Measurements from ENCODE around the gene EP300. TPM values are rescaled to one million over a fixed set of nuclear protein-coding genes. Genes with fewer than 3 reads are reported as not detected.
"Not testable (repeated sequence)": the region's sequence is repeated elsewhere in the genome, so short reads cannot be mapped to it uniquely, and the experiment has no call there.

The EP300 gene
- total RNA-seq, 2 donors from 2014 or later: 130 to 156 TPM

- H3K27me3 ChIP-seq (replicated peaks; ENCODE audit: insufficient read depth): no peaks in the 10 kb centered on the region
- no peak overlapping the region for H3K4me3 ChIP-seq
- intact Hi-C loops (cut with DNase I): no loop called here
- H3K27ac ChIP-seq: no peak overlapping the region
- no peaks in the 10 kb centered on the region for H3K4me1 ChIP-seq (replicated peaks)
- WGBS: 88% methylated on average over 2 of the region's 2 CpGs
- H3K36me3 ChIP-seq: peaks cover 26 to 37% of the 10 kb centered on the region in 2 donors
- no peak for DNase-seq (ENCODE audit: low spot score)
- no peak for TF ChIP-seq POLR2A (IDR thresholded peaks at IDR 0.05)
- no peak for TF ChIP-seq POLR2AphosphoS5 (IDR thresholded peaks at IDR 0.05)
- TF ChIP-seq, protein P1, sequence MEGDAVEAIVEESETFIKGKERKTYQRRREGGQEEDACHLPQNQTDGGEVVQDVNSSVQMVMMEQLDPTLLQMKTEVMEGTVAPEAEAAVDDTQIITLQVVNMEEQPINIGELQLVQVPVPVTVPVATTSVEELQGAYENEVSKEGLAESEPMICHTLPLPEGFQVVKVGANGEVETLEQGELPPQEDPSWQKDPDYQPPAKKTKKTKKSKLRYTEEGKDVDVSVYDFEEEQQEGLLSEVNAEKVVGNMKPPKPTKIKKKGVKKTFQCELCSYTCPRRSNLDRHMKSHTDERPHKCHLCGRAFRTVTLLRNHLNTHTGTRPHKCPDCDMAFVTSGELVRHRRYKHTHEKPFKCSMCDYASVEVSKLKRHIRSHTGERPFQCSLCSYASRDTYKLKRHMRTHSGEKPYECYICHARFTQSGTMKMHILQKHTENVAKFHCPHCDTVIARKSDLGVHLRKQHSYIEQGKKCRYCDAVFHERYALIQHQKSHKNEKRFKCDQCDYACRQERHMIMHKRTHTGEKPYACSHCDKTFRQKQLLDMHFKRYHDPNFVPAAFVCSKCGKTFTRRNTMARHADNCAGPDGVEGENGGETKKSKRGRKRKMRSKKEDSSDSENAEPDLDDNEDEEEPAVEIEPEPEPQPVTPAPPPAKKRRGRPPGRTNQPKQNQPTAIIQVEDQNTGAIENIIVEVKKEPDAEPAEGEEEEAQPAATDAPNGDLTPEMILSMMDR (IDR thresholded peaks at IDR 0.05): no peak
- H3K9me3 ChIP-seq: no peaks in the 10 kb centered on the region
These were observed 83.2 kb downstream of the EP300 start for GRCh38 chr22:41175546-41175945.

DNA sequence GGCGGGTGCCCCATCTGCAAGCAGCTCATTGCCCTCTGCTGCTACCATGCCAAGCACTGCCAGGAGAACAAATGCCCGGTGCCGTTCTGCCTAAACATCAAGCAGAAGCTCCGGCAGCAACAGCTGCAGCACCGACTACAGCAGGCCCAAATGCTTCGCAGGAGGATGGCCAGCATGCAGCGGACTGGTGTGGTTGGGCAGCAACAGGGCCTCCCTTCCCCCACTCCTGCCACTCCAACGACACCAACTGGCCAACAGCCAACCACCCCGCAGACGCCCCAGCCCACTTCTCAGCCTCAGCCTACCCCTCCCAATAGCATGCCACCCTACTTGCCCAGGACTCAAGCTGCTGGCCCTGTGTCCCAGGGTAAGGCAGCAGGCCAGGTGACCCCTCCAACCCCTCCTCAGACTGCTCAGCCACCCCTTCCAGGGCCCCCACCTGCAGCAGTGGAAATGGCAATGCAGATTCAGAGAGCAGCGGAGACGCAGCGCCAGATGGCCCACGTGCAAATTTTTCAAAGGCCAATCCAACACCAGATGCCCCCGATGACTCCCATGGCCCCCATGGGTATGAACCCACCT is 84.7 kb downstream of the EP300 start:
- 89% methylated on average over 15 of the region's 15 CpGs for WGBS
- H3K9me3 ChIP-seq: no peaks in the 10 kb centered on the region
- H3K4me1 ChIP-seq (replicated peaks): no peaks in the 10 kb centered on the region
- H3K27ac ChIP-seq: no peak overlapping the region
- no peak for DNase-seq (ENCODE audit: low spot score)
- H3K27me3 ChIP-seq (replicated peaks; ENCODE audit: insufficient read depth): no peaks in the 10 kb centered on the region
- intact Hi-C loops (cut with DNase I): no loop called here
- peaks cover 26 to 37% of the 10 kb centered on the region in 2 donors for H3K36me3 ChIP-seq
- TF ChIP-seq, protein P1 (IDR thresholded peaks at IDR 0.05): no peak
- no peak for TF ChIP-seq POLR2AphosphoS5 (IDR thresholded peaks at IDR 0.05)
- no peak for TF ChIP-seq POLR2A (IDR thresholded peaks at IDR 0.05)
- no peak overlapping the region for H3K4me3 ChIP-seq

GRCh38 chr22:41177622-41178424 is 85.4 kb downstream of the EP300 start:
- Histone ChIP-seq H3K9me3 (no peaks in the 10 kb centered on the region), H3K27ac (no peak overlapping the region), H3K27me3 (replicated peaks; ENCODE audit: insufficient read depth) (no peaks in the 10 kb centered on the region), H3K4me3 (no peak overlapping the region), H3K36me3 (peaks cover 26 to 37% of the 10 kb centered on the region in 2 donors), H3K4me1 (replicated peaks) (no peaks in the 10 kb centered on the region)
- no peak for DNase-seq (ENCODE audit: low spot score)
- WGBS: 90% methylated on average over 8 of the region's 9 CpGs
- TF ChIP-seq POLR2AphosphoS5 (IDR thresholded peaks at IDR 0.05) (no peak), POLR2A (IDR thresholded peaks at IDR 0.05) (no peak)
- TF ChIP-seq, protein P1 (IDR thresholded peaks at IDR 0.05): no peak
- intact Hi-C loops (cut with DNase I): no loop called here

GRCh38 chr22:41178425-41178975 is 86.1 kb downstream of the EP300 start:
- WGBS: 78% methylated on average over 8 of the region's 8 CpGs
- TF ChIP-seq POLR2AphosphoS5 (IDR thresholded peaks at IDR 0.05): no peak
- TF ChIP-seq, protein P1 (IDR thresholded peaks at IDR 0.05): no peak
- H3K27me3 ChIP-seq (replicated peaks; ENCODE audit: insufficient read depth): no peaks in the 10 kb centered on the region
- intact Hi-C loops (cut with DNase I): no loop called here
- H3K4me1 ChIP-seq (replicated peaks): no peaks in the 10 kb centered on the region
- no peaks in the 10 kb centered on the region for H3K9me3 ChIP-seq
- DNase-seq (ENCODE audit: low spot score): no peak
- peaks cover 25 to 35% of the 10 kb centered on the region in 2 donors for H3K36me3 ChIP-seq
- no peak overlapping the region for H3K4me3 ChIP-seq
- no peak overlapping the region for H3K27ac ChIP-seq

- WGBS: 94% methylated on average over 6 of the region's 6 CpGs
These were observed 88.0 kb downstream of the EP300 start for GRCh38 chr22:41180362-41180761.

More at GRCh38 chr22:41180362-41180761, 88.0 kb downstream of the EP300 start:
- peaks cover 19 to 27% of the 10 kb centered on the region in 2 donors for H3K36me3 ChIP-seq
- H3K9me3 ChIP-seq; H3K27me3 ChIP-seq (replicated peaks; ENCODE audit: insufficient read depth); H3K4me1 ChIP-seq (replicated peaks); intact Hi-C loops (cut with DNase I); H3K27ac ChIP-seq; DNase-seq (ENCODE audit: low spot score); H3K4me3 ChIP-seq: not testable (repeated sequence)

Data from prostate gland (tissue), 2 donors.